Gastrocnemius medialis (tissue), 4 donors: ENCODE results near the gene TLE7. TPM values are rescaled to one million over a fixed set of nuclear protein-coding genes. Genes with fewer than 3 reads are reported as not detected.

ENCODE experiments used
- ATAC-seq, 2 donors: fragments of 150-250 bp; one replicate each; pipeline ENCODE4 v1.9.1; 2016
- DNase-seq, 2 donors: peaks; one replicate each; pipeline ENCODE4 v3.0.0-alpha.2; 2019
- H3K27ac ChIP-seq, 4 donors: fragments of 200-600 bp; sonication (generic); 1 replicate in 1 of 4; 2 replicates in 3 of 4; pipeline ENCODE4 v1.5.1; 2016 to 2018; ENCODE audit warnings: mild to moderate bottlenecking in 2 of 4, moderate library complexity in 1 of 4
- H3K27me3 ChIP-seq, 3 donors: fragments of 200-600 bp; sonication (generic) in 2 of 3; 1 replicate in 1 of 3; 2 replicates in 2 of 3; pipeline versions ENCODE4 v1.5.1 to v1.6.0; 2016 to 2019; ENCODE audit warnings: mild to moderate bottlenecking in 1 of 3, moderate library complexity in 1 of 3
- H3K36me3 ChIP-seq, 2 donors: fragments of 200-600 bp; sonication (generic) in 1 of 2; one replicate each; pipeline ENCODE4 v1.5.1; 2017 to 2018
- H3K4me1 ChIP-seq, 2 donors: fragments of 200-600 bp; sonication (generic) in 1 of 2; one replicate each; pipeline ENCODE4 v1.5.1; 2016 to 2017; ENCODE audit warnings: mild to moderate bottlenecking in 2 of 2
- H3K4me3 ChIP-seq, 4 donors: fragments of 200-600 bp; sonication (generic) in 3 of 4; 1 replicate in 1 of 4; 2 replicates in 3 of 4; pipeline ENCODE4 v1.5.1; 2016 to 2019; ENCODE audit warnings: mild to moderate bottlenecking in 2 of 4
- H3K9me3 ChIP-seq, 3 donors: fragments of 200-600 bp; sonication (generic) in 2 of 3; 1 replicate in 1 of 3; 2 replicates in 2 of 3; pipeline ENCODE4 v1.5.1; 2016 to 2019
- POLR2A ChIP-seq, 2 donors: fragments of 450-650 bp; IDR thresholded peaks; one replicate each; pipeline ENCODE4 v1.6.1; 2017; ENCODE audit warnings: antibody characterized with exemption in 2 of 2, mild to moderate bottlenecking in 2 of 2, moderate library complexity in 2 of 2
- in situ Hi-C, 4 donors: fragments of 200-750 bp; cut with MboI; loops; one replicate each; pipeline versions ENCODE4 v1.15.0 to v1.8.0; 2017; ENCODE audit warnings: low sequenced_read_pairs in 4 of 4
- intact Hi-C: fragments of 100-400 bp; cut with DNase I; formaldehyde crosslinking; loops from one replicate; pipeline ENCODE4 v1.15.1; 2023; ENCODE audit warnings: low total_unique reads
- total RNA-seq, 4 donors: library from RNA; depleted of rRNA; stranded (reverse); fragments of >200 nt; gene quantifications; one replicate each; pipeline versions ENCODE4 v1.1.0 to v1.2.3, GENCODE V29; 2016
- TF ChIP-seq, protein P1 (sequence below), 5 experiments: fragments of 450-650 bp in 3 of 5; fragments of 200-600 bp in 2 of 5; sonication (generic) in 2 of 5; IDR thresholded peaks in 4 of 5; conservative IDR thresholded peaks in 1 of 5; 1 replicate in 4 of 5; 2 replicates in 1 of 5; pipeline ENCODE4 v1.5.1; 2016 to 2019; ENCODE audit warnings: antibody characterized with exemption in 5 of 5, mild to moderate bottlenecking in 3 of 5, moderate library complexity in 3 of 5

Gene TLE7
- total RNA-seq, 4 donors from 2014 or later = not detected

DNA sequence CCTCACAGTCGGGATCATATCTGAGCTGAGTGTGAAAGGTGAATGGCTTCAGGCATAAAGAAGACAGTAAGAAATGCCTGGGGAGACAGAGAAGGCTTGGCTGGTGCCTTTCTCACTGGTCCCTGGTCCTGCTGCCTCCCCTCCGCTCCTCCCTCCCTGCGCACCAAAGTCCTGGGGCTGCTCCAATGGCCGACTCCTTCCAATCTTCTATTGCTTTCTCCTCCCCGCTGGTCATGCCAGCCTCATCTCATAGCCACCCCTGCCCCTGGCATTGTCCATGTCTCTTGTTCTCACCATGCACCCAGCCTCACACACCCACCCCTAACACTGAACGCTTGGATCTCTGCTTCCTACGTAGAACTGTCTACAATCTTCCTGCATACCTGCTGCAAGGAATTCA, 18.0 kb downstream of the TLE7 start:
- Histone ChIP-seq H3K27me3 (peaks cover 4 to 15% (median 7%) of the 10 kb centered on the region in 3 donors), H3K4me3 (no peak overlapping the region)
- in situ Hi-C loops = loop anchor here in 3 of 4 donors (25.0 kb wide), 1 partner anchor 188 kb away; no protein-coding TSS in a partner anchor

DNA sequence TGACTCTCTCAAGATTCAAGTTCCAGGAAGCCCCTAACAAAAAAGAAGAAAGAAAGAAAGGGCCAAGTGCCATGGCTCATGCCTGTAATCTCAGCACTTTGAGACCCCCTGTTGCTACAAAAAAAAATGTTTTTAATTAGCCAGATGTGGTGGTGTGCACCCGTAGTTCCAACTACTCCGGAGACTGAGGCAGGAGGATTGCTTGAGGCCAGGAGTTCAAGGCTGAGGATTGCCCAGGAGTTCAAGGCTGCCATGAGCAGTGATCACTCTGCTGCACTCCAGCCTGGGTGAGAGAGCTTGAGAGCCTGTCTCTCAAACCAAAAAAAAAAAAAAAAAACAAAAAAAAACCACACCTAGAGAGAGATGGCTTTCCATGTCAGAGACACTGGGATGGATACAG, 18.8 kb downstream of the TLE7 start:
- intact Hi-C loops = no loop called here
- ATAC-seq (no peak), DNase-seq (no peak)
- H3K36me3 ChIP-seq = no peaks in the 10 kb centered on the region
- peaks cover 4 to 15% (median 7%) of the 10 kb centered on the region in 3 donors for H3K27me3 ChIP-seq
- in situ Hi-C loops = loop anchor here in 3 of 4 donors (25.0 kb wide), 1 partner anchor 189 kb away; no protein-coding TSS in a partner anchor
- no peaks in the 10 kb centered on the region for H3K4me1 ChIP-seq
- H3K27ac ChIP-seq = no peak overlapping the region
- TF ChIP-seq POLR2A (IDR thresholded peaks at IDR 0.05) = no peak
- TF ChIP-seq, protein P1, sequence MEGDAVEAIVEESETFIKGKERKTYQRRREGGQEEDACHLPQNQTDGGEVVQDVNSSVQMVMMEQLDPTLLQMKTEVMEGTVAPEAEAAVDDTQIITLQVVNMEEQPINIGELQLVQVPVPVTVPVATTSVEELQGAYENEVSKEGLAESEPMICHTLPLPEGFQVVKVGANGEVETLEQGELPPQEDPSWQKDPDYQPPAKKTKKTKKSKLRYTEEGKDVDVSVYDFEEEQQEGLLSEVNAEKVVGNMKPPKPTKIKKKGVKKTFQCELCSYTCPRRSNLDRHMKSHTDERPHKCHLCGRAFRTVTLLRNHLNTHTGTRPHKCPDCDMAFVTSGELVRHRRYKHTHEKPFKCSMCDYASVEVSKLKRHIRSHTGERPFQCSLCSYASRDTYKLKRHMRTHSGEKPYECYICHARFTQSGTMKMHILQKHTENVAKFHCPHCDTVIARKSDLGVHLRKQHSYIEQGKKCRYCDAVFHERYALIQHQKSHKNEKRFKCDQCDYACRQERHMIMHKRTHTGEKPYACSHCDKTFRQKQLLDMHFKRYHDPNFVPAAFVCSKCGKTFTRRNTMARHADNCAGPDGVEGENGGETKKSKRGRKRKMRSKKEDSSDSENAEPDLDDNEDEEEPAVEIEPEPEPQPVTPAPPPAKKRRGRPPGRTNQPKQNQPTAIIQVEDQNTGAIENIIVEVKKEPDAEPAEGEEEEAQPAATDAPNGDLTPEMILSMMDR (IDR thresholded peaks at IDR 0.05 in 4 of 5, conservative IDR thresholded peaks at IDR 0.05 in 1 of 5) = no peak
- H3K4me3 ChIP-seq = no peak overlapping the region
- H3K9me3 ChIP-seq = no peaks in the 10 kb centered on the region

More for the DNA sequence above, 18.0 kb downstream of the TLE7 start:
- H3K27ac ChIP-seq = no peak overlapping the region
- H3K4me1 ChIP-seq = no peaks in the 10 kb centered on the region
- TF ChIP-seq, protein P1 (IDR thresholded peaks at IDR 0.05 in 4 of 5, conservative IDR thresholded peaks at IDR 0.05 in 1 of 5) = no peak
- TF ChIP-seq POLR2A (IDR thresholded peaks at IDR 0.05) = no peak
- no peak for ATAC-seq
- no peak for DNase-seq
- intact Hi-C loops = no loop called here
- no peaks in the 10 kb centered on the region for H3K36me3 ChIP-seq
- no peaks in the 10 kb centered on the region for H3K9me3 ChIP-seq

DNA sequence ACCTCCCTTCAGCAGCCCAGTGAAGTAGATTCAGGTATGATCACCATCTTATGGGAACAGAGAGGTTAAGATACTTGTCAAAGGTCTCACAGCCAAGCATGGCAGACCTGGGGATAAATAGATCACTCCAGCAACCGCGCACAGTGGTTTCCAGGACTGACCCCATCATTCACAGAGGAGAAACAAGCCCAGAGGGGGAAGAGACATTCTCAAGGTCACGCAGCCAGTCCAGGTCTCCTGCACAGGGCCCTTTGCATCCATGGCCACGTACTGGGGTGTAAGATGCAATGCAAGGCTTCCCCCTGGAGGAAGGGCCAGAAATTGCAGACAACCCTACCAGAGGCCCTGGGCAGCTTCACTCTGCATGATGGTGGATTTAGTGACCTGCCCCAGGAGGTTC, 19.9 kb downstream of the TLE7 start:
- in situ Hi-C loops = loop anchor here in 3 of 4 donors (25.0 kb wide), 1 partner anchor 190 kb away; no protein-coding TSS in a partner anchor
- DNase-seq = no peak
- Histone ChIP-seq H3K27me3 (peaks cover 4 to 12% (median 7%) of the 10 kb centered on the region in 3 donors), H3K27ac (no peak overlapping the region), H3K36me3 (no peaks in the 10 kb centered on the region), H3K4me1 (no peaks in the 10 kb centered on the region), H3K9me3 (no peaks in the 10 kb centered on the region), H3K4me3 (no peak overlapping the region)
- ATAC-seq = no peak
- intact Hi-C loops = no loop called here
- TF ChIP-seq POLR2A (IDR thresholded peaks at IDR 0.05) = no peak
- TF ChIP-seq, protein P1 (IDR thresholded peaks at IDR 0.05 in 4 of 5, conservative IDR thresholded peaks at IDR 0.05 in 1 of 5) = no peak

DNA sequence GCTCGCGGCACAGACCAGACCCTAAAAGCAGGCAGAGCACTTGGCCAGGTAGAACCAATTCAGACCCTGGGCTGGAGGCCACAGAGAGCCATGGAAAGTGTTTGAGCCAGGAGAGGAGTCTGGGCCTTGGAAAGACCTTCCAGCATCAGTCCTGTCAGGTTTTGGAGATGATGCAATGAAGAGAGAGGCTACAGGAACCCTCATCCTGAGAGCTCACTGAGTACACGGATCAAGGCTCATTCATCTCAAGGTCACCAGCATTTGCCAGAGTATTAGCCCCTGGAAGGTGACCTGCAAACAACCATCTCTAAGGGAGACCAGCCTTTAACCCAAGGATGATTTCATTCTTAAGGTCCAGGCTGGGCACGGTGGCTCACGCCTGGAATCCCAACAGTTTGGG, 27.8 kb downstream of the TLE7 start:
- Histone ChIP-seq H3K4me1 (no peaks in the 10 kb centered on the region), H3K27ac (no peak overlapping the region), H3K36me3 (no peaks in the 10 kb centered on the region), H3K4me3 (no peak overlapping the region), H3K27me3 (peaks cover 0 to 3% (median 0%) of the 10 kb centered on the region in 3 donors), H3K9me3 (no peaks in the 10 kb centered on the region)
- TF ChIP-seq, protein P1 (IDR thresholded peaks at IDR 0.05 in 4 of 5, conservative IDR thresholded peaks at IDR 0.05 in 1 of 5) = no peak
- no peak for TF ChIP-seq POLR2A (IDR thresholded peaks at IDR 0.05)
- in situ Hi-C loops (loop anchor here (5.0 to 25.0 kb wide), 3 partner anchors 83 to 198 kb away; no protein-coding TSS in a partner anchor), intact Hi-C loops (no loop called here)
- ATAC-seq = no peak
- no peak for DNase-seq

DNA sequence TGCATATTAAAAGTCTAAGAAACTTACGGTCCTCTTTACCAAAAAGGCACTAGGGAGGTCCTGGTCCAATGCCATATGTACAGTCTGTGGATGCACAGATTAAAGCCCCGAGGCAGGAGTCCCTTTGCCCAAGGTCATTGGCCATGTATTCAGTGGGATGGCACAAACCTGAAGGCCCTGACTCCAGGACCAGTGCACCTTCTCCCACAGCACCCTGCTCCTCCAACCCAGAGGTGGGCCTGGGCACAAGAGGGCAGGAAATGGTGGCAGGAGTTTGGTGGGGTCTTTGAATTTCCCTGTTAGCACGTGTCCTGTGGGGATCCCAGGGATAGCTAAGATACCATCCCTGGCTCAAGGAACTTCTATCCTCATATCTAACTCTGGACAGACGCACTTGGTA, 28.5 kb downstream of the TLE7 start:
- Histone ChIP-seq H3K4me3 (no peak overlapping the region), H3K27ac (no peak overlapping the region), H3K36me3 (no peaks in the 10 kb centered on the region), H3K9me3 (no peaks in the 10 kb centered on the region), H3K27me3 (peaks cover 0 to 3% (median 0%) of the 10 kb centered on the region in 3 donors), H3K4me1 (no peaks in the 10 kb centered on the region)
- ATAC-seq (no peak), DNase-seq (no peak)
- in situ Hi-C loops (loop anchor here (5.0 to 25.0 kb wide), 3 partner anchors 84 to 199 kb away; no protein-coding TSS in a partner anchor), intact Hi-C loops (no loop called here)
- TF ChIP-seq POLR2A (IDR thresholded peaks at IDR 0.05) = no peak
- TF ChIP-seq, protein P1 (IDR thresholded peaks at IDR 0.05 in 4 of 5, conservative IDR thresholded peaks at IDR 0.05 in 1 of 5) = no peak
